Measurements from ENCODE around the gene SRBD1. TPM values are rescaled to one million over a fixed set of nuclear protein-coding genes. Genes with fewer than 3 reads are reported as not detected.

SRBD1 gene
- 9.3 TPM for polyA plus RNA-seq (2013, experiment 1 of 2; ENCODE audit: insufficient read length)
- 6.9 TPM for polyA plus RNA-seq (2013, experiment 2 of 2; ENCODE audit: insufficient read length)

- peak; percentile 94 for DNase-seq
These were observed at the start of gene SRBD1 for GRCh38 chr2:45611020-45611859. SRBD1 (minus strand) TSS chr2:45611267; CDS start chr2:45605441, 5,826 bp downstream.

- peak; percentile 19 for DNase-seq
These were observed 43.2 kb upstream of the SRBD1 start for GRCh38 chr2:45654250-45654649.

- DNase-seq, result no peak
These were observed 42.3 kb upstream of the SRBD1 start for GRCh38 chr2:45653122-45653913.

- DNase-seq, result peak; percentile 53
These were observed 41.3 kb upstream of the SRBD1 start for GRCh38 chr2:45652090-45653031.

GRCh38 chr2:45651415-45652089 is 40.5 kb upstream of the SRBD1 start, which contains the start of gene PRKCE:
PRKCE (plus strand) TSS chr2:45651675.
- DNase-seq, result no peak

- DNase-seq, result peak; percentile 97
These were observed 39.9 kb upstream of the SRBD1 start for GRCh38 chr2:45650851-45651414.

- DNase-seq, result peak; percentile 47
These were observed 39.1 kb upstream of the SRBD1 start for GRCh38 chr2:45649858-45650811.

- DNase-seq, result peak; percentile 12
These were observed 38.4 kb upstream of the SRBD1 start for GRCh38 chr2:45649462-45649857.

- DNase-seq, result no peak
These were observed 37.6 kb upstream of the SRBD1 start for GRCh38 chr2:45648636-45649035.

- DNase-seq, result no peak
These were observed 37.0 kb upstream of the SRBD1 start for GRCh38 chr2:45647986-45648520.

- no peak for DNase-seq
These were observed 36.3 kb upstream of the SRBD1 start for GRCh38 chr2:45647356-45647755.

GRCh38 chr2:45646289-45646688 is 35.2 kb upstream of the SRBD1 start:
- no peak for DNase-seq

GRCh38 chr2:45643543-45644542 is 32.8 kb upstream of the SRBD1 start:
- peak; percentile 57 for DNase-seq

- no peak for DNase-seq
These were observed 32.0 kb upstream of the SRBD1 start for GRCh38 chr2:45643095-45643494.

- no peak for DNase-seq
These were observed 29.5 kb upstream of the SRBD1 start for GRCh38 chr2:45640576-45640975.

- peak; percentile 66 for DNase-seq
These were observed 26.4 kb upstream of the SRBD1 start for GRCh38 chr2:45637440-45637839.

- no peak for DNase-seq
These were observed 24.9 kb upstream of the SRBD1 start for GRCh38 chr2:45636008-45636407.

- DNase-seq, result no peak
These were observed 23.2 kb upstream of the SRBD1 start for GRCh38 chr2:45634223-45634622.
